IPS DF 19.7 (cell line): ENCODE data around the gene CEP128.
"Not testable (repeated sequence)": the region's sequence is repeated elsewhere in the genome, so short reads cannot be mapped to it uniquely, and the experiment has no call there.

Experiments
- DNase-seq: peaks from one replicate; pipeline ENCODE4 v3.0.0-alpha.2; 2013; ENCODE audit warnings: low read depth, low spot score

The CEP128 gene

GRCh38 chr14:80953211-80953610 is 11.7 kb upstream of the CEP128 start:
- not testable (repeated sequence) for DNase-seq

- DNase-seq = no peak
Observed at GRCh38 chr14:80951491-80951890, 10.0 kb upstream of the CEP128 start.

- no peak for DNase-seq
Observed at GRCh38 chr14:80948291-80948690, 6.8 kb upstream of the CEP128 start.

GRCh38 chr14:80946797-80947196 is 5.3 kb upstream of the CEP128 start:
- no peak for DNase-seq

- no peak for DNase-seq
Observed at GRCh38 chr14:80946187-80946586, 4.6 kb upstream of the CEP128 start.

GRCh38 chr14:80944861-80945617 is 3.5 kb upstream of the CEP128 start:
- no peak for DNase-seq

- no peak for DNase-seq
Observed at GRCh38 chr14:80942191-80942600, 658 bp upstream of the CEP128 start.

GRCh38 chr14:80940146-80940545 is 1.4 kb downstream of the CEP128 start:
- DNase-seq = no peak

GRCh38 chr14:80933686-80934085 is 7.9 kb downstream of the CEP128 start:
- DNase-seq = no peak

- DNase-seq = no peak
Observed at GRCh38 chr14:80933282-80933681, 8.3 kb downstream of the CEP128 start.

GRCh38 chr14:80930836-80931389 is 10.6 kb downstream of the CEP128 start:
- no peak for DNase-seq

GRCh38 chr14:80930095-80930494 is 11.4 kb downstream of the CEP128 start:
- no peak for DNase-seq

GRCh38 chr14:80927083-80927989 is 14.2 kb downstream of the CEP128 start:
- DNase-seq = no peak

GRCh38 chr14:80926397-80927082 is 15.0 kb downstream of the CEP128 start:
- DNase-seq = no peak

GRCh38 chr14:80924365-80925103 is 17.0 kb downstream of the CEP128 start:
- no peak for DNase-seq

- DNase-seq = no peak
Observed at GRCh38 chr14:80923368-80923767, 18.2 kb downstream of the CEP128 start.

- no peak for DNase-seq
Observed at GRCh38 chr14:80919622-80920021, 21.9 kb downstream of the CEP128 start.

GRCh38 chr14:80912013-80912412 is 29.5 kb downstream of the CEP128 start:
- not testable (repeated sequence) for DNase-seq

GRCh38 chr14:80906946-80907345 is 34.6 kb downstream of the CEP128 start:
- DNase-seq = no peak

- DNase-seq = no peak
Observed at GRCh38 chr14:80906336-80906735, 35.2 kb downstream of the CEP128 start.

GRCh38 chr14:80902608-80903007 is 38.9 kb downstream of the CEP128 start:
- no peak for DNase-seq
